ENCODE measurements around the gene SEL1L3.
"Not testable (repeated sequence)": the region's sequence is repeated elsewhere in the genome, so short reads cannot be mapped to it uniquely, and the experiment has no call there.

The SEL1L3 gene

GRCh38 chr4:25867781-25868294 is 5.0 kb upstream of the SEL1L3 start:
- H3K27ac ChIP-seq = no peak overlapping the region
- no peak for TF ChIP-seq CTCF (conservative IDR thresholded peaks at IDR 0.05)

GRCh38 chr4:25866401-25866800 is 3.6 kb upstream of the SEL1L3 start:
- H3K27ac ChIP-seq = not testable (repeated sequence)

GRCh38 chr4:25865586-25865985 is 2.8 kb upstream of the SEL1L3 start:
- no peak for TF ChIP-seq CTCF (conservative IDR thresholded peaks at IDR 0.05)
- no peak overlapping the region for H3K27ac ChIP-seq

GRCh38 chr4:25863831-25864418 is 1.1 kb upstream of the SEL1L3 start:
- peak overlapping the region; percentile 75 for H3K27ac ChIP-seq
- TF ChIP-seq CTCF (conservative IDR thresholded peaks at IDR 0.05) = no peak

GRCh38 chr4:25863347-25863784 is 578 bp upstream of the SEL1L3 start:
- peak overlapping the region; percentile 75 for H3K27ac ChIP-seq
- peak; percentile 50 for TF ChIP-seq CTCF (conservative IDR thresholded peaks at IDR 0.05)

- TF ChIP-seq CTCF (conservative IDR thresholded peaks at IDR 0.05) = no peak
- peak overlapping the region; percentile 75 for H3K27ac ChIP-seq
Observed at GRCh38 chr4:25861951-25862410, 807 bp downstream of the SEL1L3 start.

GRCh38 chr4:25861280-25861950 is 1.4 kb downstream of the SEL1L3 start:
- TF ChIP-seq CTCF (conservative IDR thresholded peaks at IDR 0.05) = no peak
- H3K27ac ChIP-seq = peak overlapping the region; percentile 75
